Measurements from ENCODE around the gene CPSF3. TPM values are rescaled to one million over a fixed set of nuclear protein-coding genes. Genes with fewer than 3 reads are reported as not detected.
A peak's percentile ranks its signal among the peaks of the same experiment; 100 is the strongest.

The CPSF3 gene
- total RNA-seq: 10 to 100 TPM; 34.9 to 39.2 TPM
- 10 to 100 TPM; 35.0 to 35.2 TPM for polyA plus RNA-seq (ENCODE audit: insufficient read length in 2 of 2)
- long read RNA-seq, donor 1, transcript CPSF3-201 (18 exons, 2,345 nt): major isoform, 10 of 10 reads
- long read RNA-seq, donor 1, partial matches to known transcripts: 0 of 10 reads
- long read RNA-seq, donor 1, other reads (novel, unspliced or antisense): 0 of 10 reads
- long read RNA-seq, donor 2, partial matches to known transcripts: 0 of 1 reads
- long read RNA-seq, donor 2, other reads (novel, unspliced or antisense): 0 of 1 reads
- long read RNA-seq, donor 3, transcript CPSF3-201 (18 exons, 2,345 nt): major isoform, 5 of 5 reads
- long read RNA-seq, donor 3, partial matches to known transcripts: 0 of 5 reads
- long read RNA-seq, donor 3, other reads (novel, unspliced or antisense): 0 of 5 reads
- long read RNA-seq, donor 4, transcript CPSF3-201 (18 exons, 2,345 nt): major isoform, 7 of 7 reads
- long read RNA-seq, donor 4, partial matches to known transcripts: 0 of 7 reads
- long read RNA-seq, donor 4, other reads (novel, unspliced or antisense): 0 of 7 reads

- H3K36me3 ChIP-seq (ENCODE audit: control insufficient read depth, insufficient read depth, low read length): no peaks in the 10 kb centered on the region
- DNase-seq (ENCODE audit: low read depth in 4 of 6, low spot score in 6 of 6): peak; percentile 94 to 99 (median 98)
- peak within 1 kb of the TSS; percentile 85 for H3K27ac ChIP-seq (ENCODE audit: low read depth, low read length)
- peak within 1 kb of the TSS; percentile 87 for H3K4me3 ChIP-seq (ENCODE audit: low read depth, low read length)
- 0% methylated on average over 87 of the region's 91 CpGs for WGBS (ENCODE audit: insufficient coverage)
- H3K4me1 ChIP-seq (ENCODE audit: control insufficient read depth, insufficient read depth, low read length): peaks cover 24% of the 10 kb centered on the region
- H3K27me3 ChIP-seq (ENCODE audit: control insufficient read depth, insufficient read depth, low read length): no peaks in the 10 kb centered on the region
- no peaks in the 10 kb centered on the region for H3K9me3 ChIP-seq (ENCODE audit: control insufficient read depth, insufficient read depth, low read length)
Measured at GRCh38 chr2:9423100-9423921, at the start of gene CPSF3, which contains the start of gene ITGB1BP1. Gene CPSF3, plus strand, starts transcription at chr2:9423654. Its CDS starts 120 bp downstream, at chr2:9423774. Gene ITGB1BP1, minus strand, starts transcription at chr2:9423528. Its CDS starts 4,831 bp downstream, at chr2:9418697.

GRCh38 chr2:9374071-9374730 is 49.3 kb upstream of the CPSF3 start:
- no peak overlapping the region for H3K4me3 ChIP-seq (ENCODE audit: low read depth, low read length)
- WGBS (ENCODE audit: insufficient coverage): 93% methylated on average over 18 of the region's 18 CpGs
- peaks cover 7% of the 10 kb centered on the region for H3K4me1 ChIP-seq (ENCODE audit: control insufficient read depth, insufficient read depth, low read length)
- no peak overlapping the region for H3K27ac ChIP-seq (ENCODE audit: low read depth, low read length)
- H3K9me3 ChIP-seq (ENCODE audit: control insufficient read depth, insufficient read depth, low read length): no peaks in the 10 kb centered on the region
- no peak for DNase-seq (ENCODE audit: low read depth in 4 of 6, low spot score in 6 of 6)
- H3K27me3 ChIP-seq (ENCODE audit: control insufficient read depth, insufficient read depth, low read length): no peaks in the 10 kb centered on the region
- peaks cover 67% of the 10 kb centered on the region for H3K36me3 ChIP-seq (ENCODE audit: control insufficient read depth, insufficient read depth, low read length)

- no peak overlapping the region for H3K4me3 ChIP-seq (ENCODE audit: low read depth, low read length)
- peaks cover 11% of the 10 kb centered on the region for H3K4me1 ChIP-seq (ENCODE audit: control insufficient read depth, insufficient read depth, low read length)
- no peaks in the 10 kb centered on the region for H3K9me3 ChIP-seq (ENCODE audit: control insufficient read depth, insufficient read depth, low read length)
- 98% methylated on average over 4 of the region's 4 CpGs for WGBS (ENCODE audit: insufficient coverage)
- H3K27me3 ChIP-seq (ENCODE audit: control insufficient read depth, insufficient read depth, low read length): no peaks in the 10 kb centered on the region
- H3K27ac ChIP-seq (ENCODE audit: low read depth, low read length): no peak overlapping the region
- peaks cover 70% of the 10 kb centered on the region for H3K36me3 ChIP-seq (ENCODE audit: control insufficient read depth, insufficient read depth, low read length)
- DNase-seq (ENCODE audit: low read depth in 4 of 6, low spot score in 6 of 6): no peak
Measured at GRCh38 chr2:9375857-9376428, 47.5 kb upstream of the CPSF3 start.

- no peak for DNase-seq (ENCODE audit: low read depth in 4 of 6, low spot score in 6 of 6)
- Histone ChIP-seq H3K27me3 (ENCODE audit: control insufficient read depth, insufficient read depth, low read length) (no peaks in the 10 kb centered on the region), H3K36me3 (ENCODE audit: control insufficient read depth, insufficient read depth, low read length) (peaks cover 70% of the 10 kb centered on the region), H3K4me1 (ENCODE audit: control insufficient read depth, insufficient read depth, low read length) (peaks cover 14% of the 10 kb centered on the region), H3K27ac (ENCODE audit: low read depth, low read length) (no peak overlapping the region), H3K4me3 (ENCODE audit: low read depth, low read length) (no peak overlapping the region), H3K9me3 (ENCODE audit: control insufficient read depth, insufficient read depth, low read length) (no peaks in the 10 kb centered on the region)
- 65% methylated on average over 3 of the region's 9 CpGs for WGBS (ENCODE audit: insufficient coverage)
Measured at GRCh38 chr2:9377461-9378097, 45.9 kb upstream of the CPSF3 start.

GRCh38 chr2:9378433-9379390 is 44.7 kb upstream of the CPSF3 start:
- peak in 2 of 6 donors; percentile 70 to 79 for DNase-seq (ENCODE audit: low read depth in 4 of 6, low spot score in 6 of 6)
- Histone ChIP-seq H3K4me1 (ENCODE audit: control insufficient read depth, insufficient read depth, low read length) (peaks cover 14% of the 10 kb centered on the region), H3K27me3 (ENCODE audit: control insufficient read depth, insufficient read depth, low read length) (no peaks in the 10 kb centered on the region), H3K4me3 (ENCODE audit: low read depth, low read length) (no peak overlapping the region), H3K27ac (ENCODE audit: low read depth, low read length) (no peak overlapping the region), H3K9me3 (ENCODE audit: control insufficient read depth, insufficient read depth, low read length) (no peaks in the 10 kb centered on the region), H3K36me3 (ENCODE audit: control insufficient read depth, insufficient read depth, low read length) (peaks cover 62% of the 10 kb centered on the region)
- WGBS (ENCODE audit: insufficient coverage): 82% methylated on average over 27 of the region's 30 CpGs

- Histone ChIP-seq H3K4me1 (ENCODE audit: control insufficient read depth, insufficient read depth, low read length) (peaks cover 14% of the 10 kb centered on the region), H3K9me3 (ENCODE audit: control insufficient read depth, insufficient read depth, low read length) (no peaks in the 10 kb centered on the region), H3K4me3 (ENCODE audit: low read depth, low read length) (no peak overlapping the region), H3K27ac (ENCODE audit: low read depth, low read length) (no peak overlapping the region), H3K27me3 (ENCODE audit: control insufficient read depth, insufficient read depth, low read length) (no peaks in the 10 kb centered on the region), H3K36me3 (ENCODE audit: control insufficient read depth, insufficient read depth, low read length) (peaks cover 58% of the 10 kb centered on the region)
- DNase-seq (ENCODE audit: low read depth in 4 of 6, low spot score in 6 of 6): no peak
- WGBS (ENCODE audit: insufficient coverage): 100% methylated on average over 1 of the region's 5 CpGs
Measured at GRCh38 chr2:9379391-9379755, 44.1 kb upstream of the CPSF3 start.

GRCh38 chr2:9380702-9381628 is 42.5 kb upstream of the CPSF3 start:
- no peak overlapping the region for H3K4me3 ChIP-seq (ENCODE audit: low read depth, low read length)
- no peaks in the 10 kb centered on the region for H3K9me3 ChIP-seq (ENCODE audit: control insufficient read depth, insufficient read depth, low read length)
- H3K27ac ChIP-seq (ENCODE audit: low read depth, low read length): no peak overlapping the region
- H3K36me3 ChIP-seq (ENCODE audit: control insufficient read depth, insufficient read depth, low read length): peaks cover 58% of the 10 kb centered on the region
- H3K27me3 ChIP-seq (ENCODE audit: control insufficient read depth, insufficient read depth, low read length): no peaks in the 10 kb centered on the region
- WGBS (ENCODE audit: insufficient coverage): 85% methylated on average over 18 of the region's 18 CpGs
- DNase-seq (ENCODE audit: low read depth in 4 of 6, low spot score in 6 of 6): peak in 2 of 6 donors; percentile 26 to 67
- peaks cover 14% of the 10 kb centered on the region for H3K4me1 ChIP-seq (ENCODE audit: control insufficient read depth, insufficient read depth, low read length)

Measured in spinal cord (tissue), 10 donors.